HCT116 (cell line): ENCODE measurements around the gene VTN. TPM values are rescaled to one million over a fixed set of nuclear protein-coding genes. Genes with fewer than 3 reads are reported as not detected.

Source experiments
- ATAC-seq: fragments of 200-7000 bp; cut with Tn5 transposase; 2 replicates; pipeline ENCODE4 v1.9.1; 2020; ENCODE audit warnings: mild to moderate bottlenecking, moderate library complexity
- BruUV-seq: library from RNA; stranded (reverse); fragments of 400-500 nt; replicated peaks from 2 replicates; lab custom pipeline; 2021; lab: Mats Ljungman, UMichigan
- CTCF ChIA-PET: fragments of 300-600 bp; sonication (Branson Sonifier 250); formaldehyde crosslinking; loops from one replicate; lab custom pipeline; 2021; ENCODE audit warnings: antibody characterized with exemption; lab: Charles Lee
- POLR2A ChIA-PET: fragments of 300-600, 350-600 bp; sonication (Branson Sonifier 250); formaldehyde crosslinking; loops from one replicate; lab custom pipeline; 2021; ENCODE audit warnings: antibody characterized with exemption; lab: Charles Lee
- RAD21 ChIA-PET, 2 experiments: fragments of 300-600 bp; sonication (Branson Sonifier 250); formaldehyde crosslinking; loops; one replicate each; lab custom pipeline; 2023; ENCODE audit warnings: low total read pairs in 2 of 2; ENCODE audit not compliant: uncharacterized antibody in 2 of 2, unreplicated experiment in 2 of 2, low non-redundant PET in 1 of 2; lab: Charles Lee
- DNase-seq: peaks from one replicate; pipeline ENCODE4 v3.0.0-alpha.2; 2010; ENCODE audit warnings: low read depth, low spot score
- H2AFZ ChIP-seq: fragments of 200-600 bp; shearing (Covaris generic), sonication (generic); 2 replicates; pipeline ENCODE4 v1.6.1; 2017; ENCODE audit warnings: low read depth, mixed run types, mixed read lengths, antibody characterized with exemption, low read length; ENCODE audit not compliant: poor library complexity, severe bottlenecking
- H3K27ac ChIP-seq: 2 replicates; pipeline ENCODE4 v1.5.1; 2012; ENCODE audit warnings: low read depth, low read length
- H3K27me3 ChIP-seq: fragments of 200-600 bp; sonication (generic); 2 replicates; pipeline ENCODE4 v1.6.1; 2016; ENCODE audit warnings: mixed run types, low read length, mixed read lengths; ENCODE audit not compliant: insufficient read depth
- H3K36me3 ChIP-seq, 2 experiments: fragments of 200-500 bp in 1 of 2; fragments of 200-600 bp in 1 of 2; sonication (Bioruptor generic) in 1 of 2; sonication (generic) in 1 of 2; 2 replicates each; pipeline versions ENCODE4 v1.5.1 to v1.6.1; 2014 to 2016; ENCODE audit warnings: low read length in 2 of 2, inconsistent platforms in 1 of 2, mixed read lengths in 1 of 2, mixed run types in 1 of 2; ENCODE audit not compliant: insufficient read depth in 2 of 2, control insufficient read depth in 1 of 2
- H3K4me1 ChIP-seq, 2 experiments: fragments of 200-600 bp in 1 of 2; sonication (generic) in 1 of 2; 2 replicates each; pipeline versions ENCODE4 v1.5.1 to v1.6.1; 2012 to 2017; ENCODE audit warnings: low read length in 2 of 2, inconsistent platforms in 1 of 2, mild to moderate bottlenecking in 1 of 2, mixed read lengths in 1 of 2, mixed run types in 1 of 2, moderate library complexity in 1 of 2; ENCODE audit not compliant: insufficient read depth in 2 of 2, control insufficient read depth in 1 of 2
- H3K4me2 ChIP-seq: fragments of 200-600 bp; sonication (generic); 2 replicates; pipeline ENCODE4 v1.6.1; 2017; ENCODE audit warnings: mixed run types, low read length, mixed read lengths
- H3K4me3 ChIP-seq, 2 experiments: fragments of 200-600 bp in 1 of 2; sonication (generic) in 1 of 2; replicated peaks in 1 of 2; 2 replicates each; pipeline ENCODE4 v1.5.1; 2011 to 2016; ENCODE audit warnings: low read length in 2 of 2, control low read depth in 1 of 2, low read depth in 1 of 2, mild to moderate bottlenecking in 1 of 2, mixed read lengths in 1 of 2, mixed run types in 1 of 2
- H3K79me2 ChIP-seq: fragments of 200-600 bp; sonication (generic); 2 replicates; pipeline ENCODE4 v1.6.1; 2017; ENCODE audit warnings: mild to moderate bottlenecking, mixed run types, low read length, moderate library complexity, mixed read lengths; ENCODE audit not compliant: insufficient read depth
- H3K9ac ChIP-seq: fragments of 200-600 bp; sonication (generic); 2 replicates; pipeline ENCODE4 v1.6.1; 2016; ENCODE audit warnings: low read length, mixed read lengths
- H3K9me2 ChIP-seq: fragments of 200-600 bp; sonication (generic), shearing (Covaris generic); 2 replicates; pipeline ENCODE4 v1.6.1; 2017; ENCODE audit warnings: mixed run types, mild to moderate bottlenecking, moderate library complexity; ENCODE audit not compliant: insufficient read depth
- H3K9me3 ChIP-seq, 2 experiments: fragments of 200-500 bp in 1 of 2; fragments of 200-600 bp in 1 of 2; sonication (Bioruptor generic) in 1 of 2; sonication (generic) in 1 of 2; 2 replicates each; pipeline ENCODE4 v1.6.1; 2014 to 2017; ENCODE audit warnings: low read length in 2 of 2, mixed read lengths in 2 of 2, inconsistent platforms in 1 of 2, low read depth in 1 of 2, mild to moderate bottlenecking in 1 of 2, mixed run types in 1 of 2, moderate library complexity in 1 of 2; ENCODE audit not compliant: control insufficient read depth in 1 of 2, insufficient read depth in 1 of 2
- H4K20me1 ChIP-seq: fragments of 200-600 bp; sonication (generic), shearing (Covaris generic); 2 replicates; pipeline ENCODE4 v1.6.1; 2017; ENCODE audit warnings: mixed run types, mild to moderate bottlenecking, moderate library complexity; ENCODE audit not compliant: insufficient read depth
- CEBPB ChIP-seq: IDR thresholded peaks from 2 replicates; pipeline ENCODE4 v1.6.1; 2012; ENCODE audit warnings: low read depth
- ELF1 ChIP-seq: IDR thresholded peaks from 2 replicates; pipeline ENCODE4 v1.6.1; 2012; ENCODE audit warnings: low read depth, borderline replicate concordance
- EZH2phosphoT487 ChIP-seq: fragments of 200-600 bp; IDR thresholded peaks from 2 replicates; pipeline ENCODE4 v1.6.1; 2018; ENCODE audit warnings: antibody characterized with exemption, borderline replicate concordance
- FOSL1 ChIP-seq: IDR thresholded peaks from 2 replicates; pipeline ENCODE4 v1.6.1; 2012; ENCODE audit warnings: low read depth
- JUND ChIP-seq: IDR thresholded peaks from 2 replicates; pipeline ENCODE4 v1.6.1; 2012
- POLR2AphosphoS5 ChIP-seq: IDR thresholded peaks from 2 replicates; pipeline ENCODE4 v1.6.1; 2011; ENCODE audit warnings: mild to moderate bottlenecking, low read depth, low read length, moderate library complexity
- REST ChIP-seq: IDR thresholded peaks from 2 replicates; pipeline ENCODE4 v1.6.1; 2012; ENCODE audit warnings: low read depth
- SP1 ChIP-seq: IDR thresholded peaks from 2 replicates; pipeline ENCODE4 v1.6.1; 2012; ENCODE audit warnings: low read depth
- TCF7L2 ChIP-seq: IDR thresholded peaks from 2 replicates; pipeline ENCODE4 v1.7.0; 2011; ENCODE audit warnings: borderline replicate concordance, inconsistent platforms; ENCODE audit not compliant: insufficient read depth, insufficient read length; ENCODE audit errors: extremely low read depth
- YY1 ChIP-seq: IDR thresholded peaks from 2 replicates; pipeline ENCODE4 v1.6.1; 2011; ENCODE audit warnings: low read length, low read depth, moderate library complexity, mild to moderate bottlenecking; ENCODE audit not compliant: insufficient replicate concordance; ENCODE audit errors: extremely low read depth
- ZBTB33 ChIP-seq: IDR thresholded peaks from 2 replicates; pipeline ENCODE4 v1.6.1; 2011; ENCODE audit warnings: mild to moderate bottlenecking, low read length, moderate library complexity; ENCODE audit not compliant: insufficient replicate concordance; ENCODE audit errors: extremely low read depth
- ZFX ChIP-seq: fragments of 450-650 bp; IDR thresholded peaks from 2 replicates; pipeline ENCODE4 v1.6.1; 2017
- ZNF274 ChIP-seq: fragments of 200-500 bp; sonication (Bioruptor generic); IDR thresholded peaks from 2 replicates; pipeline ENCODE4 v1.6.1; 2014; ENCODE audit warnings: mild to moderate bottlenecking, low read depth, low read length, inconsistent platforms
- intact Hi-C: fragments of 100-400 bp; cut with micrococcal nuclease; formaldehyde crosslinking; loops from 2 replicates; pipeline ENCODE4 v1.10.0; 2022
- total RNA-seq: library from RNA; stranded (reverse); gene quantifications from one replicate; pipeline ENCODE4 v1.2.1, GENCODE V29; 2021; ENCODE audit not compliant: unreplicated experiment

Gene VTN
- total RNA-seq, 1 experiment from 2014 or later: 1.5 TPM

GRCh38 chr17:28390563-28390962 is 20.5 kb upstream of the VTN start (continued):
- TF ChIP-seq REST (no peak), EZH2phosphoT487 (no peak), JUND (no peak), FOSL1 (no peak), ZFX (no peak), ELF1 (no peak)

GRCh38 chr17:28390141-28390540 is 20.0 kb upstream of the VTN start:
- CTCF ChIA-PET: no interaction called here
- no peaks in the 10 kb centered on the region for H3K4me1 ChIP-seq

More at GRCh38 chr17:28390141-28390540, 20.0 kb upstream of the VTN start:
- BruUV-seq: no TSS peak
- no peak for ATAC-seq
- POLR2A ChIA-PET: no interaction called here
- TF ChIP-seq JUND (no peak), ZBTB33 (no peak), FOSL1 (no peak), EZH2phosphoT487 (no peak), ZNF274 (no peak), CEBPB (no peak), SP1 (no peak), TCF7L2 (no peak), YY1 (no peak), ZFX (no peak), POLR2AphosphoS5 (no peak)
- TF ChIP-seq, all 23 proteins: peak for 0
- intact Hi-C loops: no loop called here
- no peak overlapping the region for H3K4me3 ChIP-seq
- H3K9me3 ChIP-seq: no peaks in the 10 kb centered on the region
- H3K4me2 ChIP-seq: no peak overlapping the region
- H3K79me2 ChIP-seq: no peaks in the 10 kb centered on the region
- no peak overlapping the region for H3K27ac ChIP-seq
- RAD21 ChIA-PET: no interaction called here
- DNase-seq: no peak
- H4K20me1 ChIP-seq: no peaks in the 10 kb centered on the region
- no peaks in the 10 kb centered on the region for H3K9me2 ChIP-seq
- no peak overlapping the region for H3K9ac ChIP-seq
- no peaks in the 10 kb centered on the region for H3K36me3 ChIP-seq
- H3K27me3 ChIP-seq: no peaks in the 10 kb centered on the region
- no peak overlapping the region for H2AFZ ChIP-seq
